OCI-LY3 (cell line): ENCODE results near the gene UNC50.

Source experiments
- EZH2phosphoT487 ChIP-seq: fragments of 200-600 bp; shearing (Covaris generic); IDR thresholded peaks from 2 replicates; pipeline ENCODE4 v1.6.1; 2018; ENCODE audit warnings: antibody characterized with exemption, mixed run types, low read depth
- TF ChIP-seq, protein P1 (sequence below): fragments of 200-600, 300-600 bp; sonication (generic); IDR thresholded peaks from 2 replicates; pipeline ENCODE4 v1.5.1; 2014; ENCODE audit warnings: antibody characterized with exemption, low read length, low read depth

DNA sequence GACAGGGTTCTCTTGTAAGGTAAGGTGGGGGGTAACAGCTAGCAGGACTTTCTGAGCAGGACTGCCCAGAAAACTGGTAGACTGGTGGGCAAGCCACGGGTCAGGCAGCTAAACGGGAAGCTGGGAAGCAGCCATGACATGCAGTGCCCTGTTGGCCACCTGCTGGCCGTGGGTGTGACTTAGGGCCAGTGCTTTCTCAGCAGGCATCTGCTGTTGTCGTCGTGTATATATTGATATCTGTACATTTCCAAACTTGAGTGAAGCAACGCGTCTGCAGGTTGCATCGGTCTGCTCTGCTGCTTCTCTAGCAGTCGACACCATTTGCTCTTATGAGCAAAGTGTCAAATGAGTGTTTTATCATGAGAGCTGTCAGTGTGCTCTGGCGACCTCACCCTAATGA lies 31.1 kb upstream of the UNC50 start:
- TF ChIP-seq, protein P1, sequence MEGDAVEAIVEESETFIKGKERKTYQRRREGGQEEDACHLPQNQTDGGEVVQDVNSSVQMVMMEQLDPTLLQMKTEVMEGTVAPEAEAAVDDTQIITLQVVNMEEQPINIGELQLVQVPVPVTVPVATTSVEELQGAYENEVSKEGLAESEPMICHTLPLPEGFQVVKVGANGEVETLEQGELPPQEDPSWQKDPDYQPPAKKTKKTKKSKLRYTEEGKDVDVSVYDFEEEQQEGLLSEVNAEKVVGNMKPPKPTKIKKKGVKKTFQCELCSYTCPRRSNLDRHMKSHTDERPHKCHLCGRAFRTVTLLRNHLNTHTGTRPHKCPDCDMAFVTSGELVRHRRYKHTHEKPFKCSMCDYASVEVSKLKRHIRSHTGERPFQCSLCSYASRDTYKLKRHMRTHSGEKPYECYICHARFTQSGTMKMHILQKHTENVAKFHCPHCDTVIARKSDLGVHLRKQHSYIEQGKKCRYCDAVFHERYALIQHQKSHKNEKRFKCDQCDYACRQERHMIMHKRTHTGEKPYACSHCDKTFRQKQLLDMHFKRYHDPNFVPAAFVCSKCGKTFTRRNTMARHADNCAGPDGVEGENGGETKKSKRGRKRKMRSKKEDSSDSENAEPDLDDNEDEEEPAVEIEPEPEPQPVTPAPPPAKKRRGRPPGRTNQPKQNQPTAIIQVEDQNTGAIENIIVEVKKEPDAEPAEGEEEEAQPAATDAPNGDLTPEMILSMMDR = no peak
- TF ChIP-seq EZH2phosphoT487 = no peak
